HL-60 (cell line): ENCODE results near the gene TAC3.

ENCODE experiments used
- GABPA ChIP-seq: IDR thresholded peaks from 2 replicates; pipeline ENCODE4 v1.6.1; 2012; ENCODE audit warnings: low read depth
- POLR2AphosphoS5 ChIP-seq: IDR thresholded peaks from 2 replicates; pipeline ENCODE4 v1.6.1; 2012; ENCODE audit warnings: low read depth
- TF ChIP-seq, protein P1 (sequence below): IDR thresholded peaks from one replicate; pipeline ENCODE4 v1.5.1; 2011; ENCODE audit warnings: low read length, control low read depth, inconsistent platforms; ENCODE audit not compliant: insufficient read depth

DNA sequence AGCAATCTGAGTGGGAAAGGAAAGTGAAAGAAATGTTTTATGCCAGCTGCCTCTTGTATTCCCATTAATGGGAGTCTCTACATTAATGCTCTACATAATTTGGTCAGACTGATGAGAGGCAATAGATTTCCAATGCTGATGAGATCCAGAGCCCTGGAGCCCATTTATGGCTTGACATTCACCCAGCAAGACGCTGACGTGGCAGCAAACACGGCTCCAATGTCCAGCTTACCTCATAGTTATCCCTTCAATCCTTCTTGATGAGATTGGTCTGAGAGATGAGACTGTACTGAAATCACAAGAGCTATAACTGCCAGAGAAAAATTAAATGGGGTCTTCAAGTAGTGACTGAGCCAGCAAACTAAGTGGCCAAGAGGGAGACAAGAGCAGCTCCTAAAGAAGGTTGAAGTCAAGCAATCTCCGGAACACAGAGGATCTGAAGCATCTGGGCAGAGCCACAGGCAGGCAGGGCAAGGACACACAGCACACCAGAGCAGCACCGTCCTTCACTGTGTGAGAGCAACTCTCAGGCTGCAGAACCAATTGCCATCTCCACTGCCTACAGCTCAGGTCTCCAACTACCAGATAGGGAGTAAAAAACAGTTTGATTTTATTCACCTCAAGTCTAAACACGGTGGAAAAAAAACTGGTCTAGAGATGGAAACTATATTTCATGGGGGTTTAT, 40.9 kb upstream of the TAC3 start:
- TF ChIP-seq POLR2AphosphoS5: no peak
- TF ChIP-seq, protein P1, sequence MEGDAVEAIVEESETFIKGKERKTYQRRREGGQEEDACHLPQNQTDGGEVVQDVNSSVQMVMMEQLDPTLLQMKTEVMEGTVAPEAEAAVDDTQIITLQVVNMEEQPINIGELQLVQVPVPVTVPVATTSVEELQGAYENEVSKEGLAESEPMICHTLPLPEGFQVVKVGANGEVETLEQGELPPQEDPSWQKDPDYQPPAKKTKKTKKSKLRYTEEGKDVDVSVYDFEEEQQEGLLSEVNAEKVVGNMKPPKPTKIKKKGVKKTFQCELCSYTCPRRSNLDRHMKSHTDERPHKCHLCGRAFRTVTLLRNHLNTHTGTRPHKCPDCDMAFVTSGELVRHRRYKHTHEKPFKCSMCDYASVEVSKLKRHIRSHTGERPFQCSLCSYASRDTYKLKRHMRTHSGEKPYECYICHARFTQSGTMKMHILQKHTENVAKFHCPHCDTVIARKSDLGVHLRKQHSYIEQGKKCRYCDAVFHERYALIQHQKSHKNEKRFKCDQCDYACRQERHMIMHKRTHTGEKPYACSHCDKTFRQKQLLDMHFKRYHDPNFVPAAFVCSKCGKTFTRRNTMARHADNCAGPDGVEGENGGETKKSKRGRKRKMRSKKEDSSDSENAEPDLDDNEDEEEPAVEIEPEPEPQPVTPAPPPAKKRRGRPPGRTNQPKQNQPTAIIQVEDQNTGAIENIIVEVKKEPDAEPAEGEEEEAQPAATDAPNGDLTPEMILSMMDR: no peak
- no peak for TF ChIP-seq GABPA
